Activated naive CD8-positive, alpha-beta T cell treated with anti-CD3 and anti-CD28 coated beads, Interleukin-2, amount 50 U/mL, for 16 hours (primary cell): ENCODE measurements around the gene ABAT.

Source experiments
- DNase-seq: peaks from one replicate; pipeline ENCODE4 v3.0.0-alpha.2; 2020; ENCODE audit warnings: low read depth, low spot score

ABAT gene

GRCh38 chr16:8717892-8718415 lies 43.5 kb downstream of the ABAT start:
- no peak for DNase-seq

GRCh38 chr16:8718851-8719680 lies 44.6 kb downstream of the ABAT start:
- no peak for DNase-seq

DNA sequence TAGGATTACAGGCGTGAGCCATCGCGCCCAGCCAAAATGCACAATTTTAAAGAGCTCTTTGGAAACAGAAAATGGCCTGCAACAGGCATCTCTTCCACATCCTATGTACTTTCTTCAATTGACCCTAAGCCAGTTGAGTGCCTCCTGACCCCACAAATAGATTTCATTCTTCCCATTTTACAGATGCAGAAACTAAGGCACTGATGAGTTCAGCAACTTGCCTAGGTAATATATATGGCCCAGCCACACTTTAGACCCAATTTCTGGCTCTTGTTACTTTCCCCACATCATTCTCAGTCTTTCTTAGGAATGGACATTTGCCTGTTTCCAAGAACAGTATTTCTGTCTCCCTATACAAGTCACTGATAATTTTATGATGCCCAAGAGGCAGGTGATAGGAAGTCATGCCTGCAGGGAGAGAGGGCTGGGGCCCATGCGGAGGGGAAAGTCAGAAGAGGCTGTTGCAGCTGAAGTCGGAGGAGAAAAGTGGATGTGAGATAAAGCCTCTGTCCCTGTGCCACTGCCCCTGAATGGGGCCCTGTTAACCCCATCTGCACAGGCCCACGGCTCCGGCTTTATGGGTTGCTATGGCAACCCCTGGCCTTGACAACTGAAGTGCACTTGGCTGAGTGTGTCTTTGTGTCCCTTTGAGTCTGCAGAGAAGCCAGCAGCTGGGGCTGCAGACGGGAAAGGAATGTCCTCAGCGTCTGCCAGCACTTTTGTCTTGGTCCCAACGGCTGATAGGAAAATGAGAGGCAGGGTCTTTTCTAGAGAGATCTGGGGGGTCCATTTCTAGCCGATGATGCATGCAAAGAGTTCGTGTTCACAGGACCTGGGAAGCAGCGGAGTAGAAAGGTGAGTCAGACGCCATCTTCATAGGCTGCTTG lies 45.9 kb downstream of the ABAT start:
- no peak for DNase-seq

- DNase-seq = no peak
Measured at GRCh38 chr16:8720967-8721308, 46.5 kb downstream of the ABAT start.

GRCh38 chr16:8721336-8722024 lies 47.1 kb downstream of the ABAT start:
- no peak for DNase-seq

GRCh38 chr16:8722025-8722348 lies 47.6 kb downstream of the ABAT start:
- DNase-seq = no peak

GRCh38 chr16:8725513-8726178 lies 51.2 kb downstream of the ABAT start:
- no peak for DNase-seq

- DNase-seq = no peak
Measured at GRCh38 chr16:8727131-8727806, 52.9 kb downstream of the ABAT start.

DNA sequence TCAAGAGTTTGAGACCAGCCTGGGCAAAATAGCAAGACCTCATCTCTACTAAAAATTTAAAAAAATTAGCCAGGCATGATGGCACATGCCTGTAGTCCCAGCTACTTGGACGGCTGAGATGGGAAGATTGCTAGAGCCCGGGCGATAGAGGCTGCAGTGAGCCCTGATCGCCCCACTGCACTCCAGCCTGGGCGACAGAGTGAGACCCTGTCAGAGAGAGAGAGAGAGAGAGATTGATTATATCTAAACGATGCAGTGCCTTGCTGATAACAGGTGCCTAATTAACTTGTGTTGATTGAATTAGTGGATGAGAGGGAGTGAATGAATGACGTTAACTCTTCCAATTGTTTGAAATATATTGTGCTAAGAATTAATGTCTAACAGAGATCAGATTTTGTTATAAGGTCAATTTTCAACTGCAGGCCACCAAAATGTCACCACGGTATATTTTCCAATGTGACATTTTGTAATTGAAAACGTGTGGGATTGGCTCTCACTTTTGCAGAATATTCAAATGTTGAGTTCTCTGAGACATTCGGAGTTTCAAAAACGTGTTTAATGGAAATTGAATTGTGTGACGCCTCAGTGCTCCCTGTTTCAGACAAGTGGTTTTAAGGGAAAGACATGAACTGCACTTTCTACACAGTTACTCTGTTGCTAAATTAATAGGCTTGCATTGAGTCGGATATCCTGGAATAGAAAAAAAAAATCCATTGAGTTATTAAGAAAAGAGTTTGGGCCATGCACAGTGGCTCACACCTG lies 53.6 kb downstream of the ABAT start:
- DNase-seq = no peak

DNA sequence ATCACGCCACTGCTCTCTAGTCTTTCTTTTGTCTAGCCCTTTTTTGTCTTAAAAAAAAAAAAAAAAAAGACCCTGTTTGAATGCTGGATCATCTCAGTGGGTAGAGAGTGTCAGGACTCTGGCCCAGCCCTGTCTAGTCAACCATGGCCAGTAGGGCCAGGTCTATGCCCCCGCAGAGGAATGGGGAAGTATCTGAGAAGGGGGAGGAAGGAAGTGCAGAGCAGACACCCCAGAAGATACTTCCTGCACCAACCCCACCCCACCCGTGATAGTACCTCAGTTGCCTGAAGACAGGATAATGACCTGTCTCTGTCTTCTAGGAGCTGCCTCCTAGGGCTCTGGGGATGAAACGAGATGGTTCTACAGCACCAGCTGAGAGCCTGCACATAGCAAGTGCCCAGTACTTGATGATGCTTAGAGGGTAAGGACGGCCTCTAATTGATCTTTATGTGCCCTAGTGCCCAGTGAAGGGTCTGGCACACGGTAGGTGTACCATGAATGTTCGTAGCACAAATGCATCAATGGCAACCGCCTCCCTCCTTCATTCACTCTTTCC lies 55.4 kb downstream of the ABAT start:
- DNase-seq = no peak

DNA sequence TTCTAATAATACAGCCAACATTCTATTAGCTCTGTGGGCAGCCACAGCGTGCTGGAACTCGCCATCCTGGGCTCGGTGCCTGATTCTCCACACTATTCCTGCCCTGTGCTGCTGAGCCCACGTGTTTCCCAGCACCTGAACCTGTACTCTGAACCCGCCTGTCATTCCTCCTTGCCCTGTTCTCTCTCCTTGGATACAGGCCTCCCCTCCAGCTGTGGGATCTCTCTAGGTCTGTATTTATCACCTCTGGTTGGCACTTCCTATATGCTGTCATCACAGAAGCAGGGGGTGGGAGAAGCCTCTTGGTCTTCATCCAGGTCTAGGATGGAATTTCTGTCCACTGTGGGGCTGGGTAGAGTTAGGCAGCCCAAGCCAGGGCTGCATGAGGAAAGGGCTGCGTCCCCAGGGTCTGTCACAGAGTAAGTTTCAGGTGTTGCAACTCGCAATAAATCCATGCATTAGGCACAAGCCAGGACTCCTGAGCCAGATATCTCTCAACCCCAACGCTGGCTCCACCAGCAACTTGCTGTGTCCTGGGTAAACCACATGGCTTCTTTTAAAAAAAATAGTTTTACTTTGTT lies 56.0 kb downstream of the ABAT start:
- DNase-seq = no peak

- DNase-seq = no peak
Measured at GRCh38 chr16:8733849-8734540, 59.6 kb downstream of the ABAT start.

GRCh38 chr16:8735574-8735973 lies 61.2 kb downstream of the ABAT start:
- no peak for DNase-seq

- DNase-seq = no peak
Measured at GRCh38 chr16:8736123-8736668, 61.8 kb downstream of the ABAT start.

DNA sequence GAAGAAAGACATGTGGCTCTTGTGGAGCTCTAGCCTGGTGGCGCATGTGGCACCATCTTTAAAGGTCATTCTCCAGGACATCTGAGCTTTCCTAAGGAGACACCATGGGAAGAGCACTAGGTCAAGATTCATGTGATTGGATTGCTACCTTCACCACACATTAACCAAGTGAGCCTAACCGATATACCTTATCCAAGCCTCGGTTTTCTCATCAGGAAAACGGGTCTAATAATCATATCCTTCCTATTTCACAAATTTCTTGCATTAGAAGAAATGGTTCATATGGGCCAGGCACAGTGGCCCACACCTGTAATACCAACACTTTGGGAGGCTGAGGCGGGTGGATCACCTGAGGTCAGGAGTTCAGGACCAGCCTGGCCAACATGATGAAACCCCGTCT lies 64.7 kb downstream of the ABAT start:
- DNase-seq = no peak

DNA sequence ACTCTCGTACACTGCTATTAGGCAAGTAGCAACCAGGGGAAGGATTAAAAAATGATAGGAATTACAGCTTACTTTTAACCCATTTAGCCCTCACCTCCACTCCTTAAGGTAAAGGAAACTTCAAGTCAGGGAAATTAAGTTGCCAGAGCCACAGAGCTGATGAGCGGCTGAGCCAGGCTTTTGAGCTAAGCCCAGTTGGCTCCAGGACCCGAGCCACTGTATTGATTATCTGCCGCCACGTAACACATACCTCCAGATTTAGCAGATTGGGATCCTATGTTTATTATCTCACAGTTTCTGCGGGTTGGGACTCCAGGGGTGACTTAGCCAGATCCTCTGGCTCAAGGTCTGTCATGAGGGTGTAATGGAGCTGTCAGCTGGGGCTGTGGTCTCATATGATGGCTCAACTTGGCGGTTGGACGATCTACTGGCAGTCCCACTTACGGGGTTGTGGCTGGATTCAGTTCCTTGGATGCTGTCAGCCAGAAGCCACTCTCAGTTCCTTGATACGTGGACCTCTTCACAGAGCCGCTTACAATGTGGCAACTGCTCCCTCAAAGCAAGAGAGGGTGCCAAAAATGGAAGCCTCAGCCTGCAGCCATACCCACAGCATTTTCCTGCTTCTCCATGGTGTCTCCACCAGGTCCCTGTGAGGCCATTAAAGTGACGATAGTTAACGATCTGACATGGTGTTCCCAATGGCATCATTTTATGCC lies 65.7 kb downstream of the ABAT start:
- DNase-seq = no peak

DNA sequence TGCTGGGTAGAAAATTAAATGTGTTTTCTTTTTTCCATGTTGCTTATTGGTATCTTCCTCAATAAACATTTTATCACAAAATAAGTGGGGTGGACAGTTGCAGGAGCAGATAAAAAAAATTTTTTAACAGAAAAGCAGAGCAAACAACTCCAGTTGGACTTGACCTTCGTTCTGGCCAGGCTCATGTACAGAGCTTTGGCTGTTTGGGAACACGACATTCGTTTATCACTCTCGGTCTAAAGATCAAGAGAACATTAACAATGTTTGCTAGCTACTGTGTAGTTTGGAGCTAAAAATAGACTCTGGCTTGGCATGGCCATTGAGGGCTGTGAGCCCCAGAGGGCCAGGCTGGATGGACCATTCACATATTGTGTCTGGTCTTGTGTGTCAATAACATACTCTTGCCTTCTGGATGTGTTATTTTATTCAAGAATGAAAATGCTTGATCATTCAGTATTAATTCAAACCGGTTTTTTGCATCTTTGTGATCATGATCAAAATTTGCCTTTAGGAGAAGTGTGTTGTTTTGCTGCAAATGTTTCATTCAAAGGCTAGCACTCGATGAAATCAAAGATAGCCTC lies 66.4 kb downstream of the ABAT start:
- DNase-seq = no peak

DNA sequence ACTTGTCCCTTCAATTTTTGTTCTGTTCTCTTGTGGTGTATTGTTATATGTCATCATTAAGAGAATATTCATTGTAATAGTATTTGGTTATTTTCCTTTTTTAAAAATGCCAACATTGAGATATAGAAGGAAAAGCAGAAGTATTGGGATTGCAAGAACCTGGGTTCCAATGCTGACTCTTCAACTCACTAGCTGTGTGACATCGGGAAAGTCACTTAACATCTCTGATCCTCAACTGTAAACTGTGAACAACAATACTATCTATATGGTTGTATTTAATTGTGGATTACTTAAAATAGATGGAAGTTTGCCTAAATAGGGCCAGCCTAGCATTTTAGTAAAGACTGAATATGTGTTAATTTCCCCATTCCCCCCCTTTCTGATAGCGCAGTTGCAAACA lies 67.2 kb downstream of the ABAT start:
- DNase-seq = no peak
